Mononuclear cell (primary cell): ENCODE measurements around the gene TMED10. TPM values are rescaled to one million over a fixed set of nuclear protein-coding genes. Genes with fewer than 3 reads are reported as not detected.

ENCODE experiments used
- H3K27me3 ChIP-seq: 2 replicates; pipeline ENCODE4 v1.6.0; 2011; ENCODE audit warnings: low read length, control low read depth; ENCODE audit not compliant: insufficient read depth
- H3K4me1 ChIP-seq: 2 replicates; pipeline ENCODE4 v1.5.1; 2011; ENCODE audit warnings: mild to moderate bottlenecking, low read length, control low read depth; ENCODE audit not compliant: insufficient read depth
- H3K4me3 ChIP-seq: 2 replicates; pipeline ENCODE4 v1.5.1; 2011; ENCODE audit warnings: mild to moderate bottlenecking, low read length, moderate library complexity
- H3K9me3 ChIP-seq: 2 replicates; pipeline ENCODE4 v1.5.1; 2011; ENCODE audit warnings: low read depth, mild to moderate bottlenecking, control low read depth, low read length
- total RNA-seq: library from RNA; depleted of rRNA; stranded (reverse); fragments of >200 nt; gene quantifications from one replicate; pipeline ENCODE4 v1.2.3, GENCODE V29; 2012

Gene TMED10
- total RNA-seq, 1 donor: 180 TPM

GRCh38 chr14:75202657-75203056, 26.2 kb upstream of the TMED10 start:
- Histone ChIP-seq H3K9me3 (no peaks in the 10 kb centered on the region), H3K27me3 (no peaks in the 10 kb centered on the region), H3K4me3 (no peak overlapping the region), H3K4me1 (peaks cover 30% of the 10 kb centered on the region)

GRCh38 chr14:75201087-75201486, 24.7 kb upstream of the TMED10 start:
- Histone ChIP-seq H3K9me3 (no peaks in the 10 kb centered on the region), H3K4me1 (peaks cover 36% of the 10 kb centered on the region), H3K4me3 (no peak overlapping the region), H3K27me3 (no peaks in the 10 kb centered on the region)

GRCh38 chr14:75200451-75200850, 24.0 kb upstream of the TMED10 start:
- Histone ChIP-seq H3K4me1 (peaks cover 31% of the 10 kb centered on the region), H3K4me3 (no peak overlapping the region), H3K9me3 (no peaks in the 10 kb centered on the region), H3K27me3 (no peaks in the 10 kb centered on the region)

GRCh38 chr14:75198291-75198933, 22.0 kb upstream of the TMED10 start:
- no peaks in the 10 kb centered on the region for H3K27me3 ChIP-seq

GRCh38 chr14:75197338-75197737, 20.9 kb upstream of the TMED10 start:
- no peaks in the 10 kb centered on the region for H3K27me3 ChIP-seq
- H3K9me3 ChIP-seq: no peaks in the 10 kb centered on the region
- H3K4me3 ChIP-seq: no peak overlapping the region
- peaks cover 25% of the 10 kb centered on the region for H3K4me1 ChIP-seq

More at GRCh38 chr14:75198291-75198933, 22.0 kb upstream of the TMED10 start:
- H3K4me1 ChIP-seq: peaks cover 25% of the 10 kb centered on the region
- no peak overlapping the region for H3K4me3 ChIP-seq
- H3K9me3 ChIP-seq: no peaks in the 10 kb centered on the region

GRCh38 chr14:75196468-75196867, 20.1 kb upstream of the TMED10 start:
- peaks cover 25% of the 10 kb centered on the region for H3K4me1 ChIP-seq
- no peak overlapping the region for H3K4me3 ChIP-seq
- H3K27me3 ChIP-seq: no peaks in the 10 kb centered on the region
- no peaks in the 10 kb centered on the region for H3K9me3 ChIP-seq

GRCh38 chr14:75196064-75196463, 19.7 kb upstream of the TMED10 start:
- no peaks in the 10 kb centered on the region for H3K27me3 ChIP-seq
- no peaks in the 10 kb centered on the region for H3K9me3 ChIP-seq
- peaks cover 25% of the 10 kb centered on the region for H3K4me1 ChIP-seq
- H3K4me3 ChIP-seq: no peak overlapping the region

GRCh38 chr14:75191100-75191499, 14.7 kb upstream of the TMED10 start:
- Histone ChIP-seq H3K27me3 (no peaks in the 10 kb centered on the region), H3K4me3 (no peak overlapping the region), H3K4me1 (peaks cover 40% of the 10 kb centered on the region), H3K9me3 (no peaks in the 10 kb centered on the region)

GRCh38 chr14:75190023-75190422, 13.6 kb upstream of the TMED10 start:
- no peaks in the 10 kb centered on the region for H3K27me3 ChIP-seq
- no peak overlapping the region for H3K4me3 ChIP-seq
- H3K4me1 ChIP-seq: peaks cover 45% of the 10 kb centered on the region
- no peaks in the 10 kb centered on the region for H3K9me3 ChIP-seq

GRCh38 chr14:75188520-75189268, 12.3 kb upstream of the TMED10 start:
- no peak overlapping the region for H3K4me3 ChIP-seq
- H3K4me1 ChIP-seq: peaks cover 57% of the 10 kb centered on the region
- H3K9me3 ChIP-seq: no peaks in the 10 kb centered on the region
- H3K27me3 ChIP-seq: no peaks in the 10 kb centered on the region

- Histone ChIP-seq H3K27me3 (no peaks in the 10 kb centered on the region), H3K4me3 (no peak overlapping the region), H3K4me1 (peaks cover 63% of the 10 kb centered on the region), H3K9me3 (no peaks in the 10 kb centered on the region)
Measured at GRCh38 chr14:75188086-75188485, 11.7 kb upstream of the TMED10 start.

GRCh38 chr14:75186953-75187352, 10.5 kb upstream of the TMED10 start:
- Histone ChIP-seq H3K4me3 (no peak overlapping the region), H3K4me1 (peaks cover 74% of the 10 kb centered on the region), H3K27me3 (no peaks in the 10 kb centered on the region), H3K9me3 (no peaks in the 10 kb centered on the region)

GRCh38 chr14:75185251-75186040, 9.0 kb upstream of the TMED10 start:
- Histone ChIP-seq H3K27me3 (no peaks in the 10 kb centered on the region), H3K9me3 (no peaks in the 10 kb centered on the region), H3K4me1 (peaks cover 89% of the 10 kb centered on the region), H3K4me3 (no peak overlapping the region)

GRCh38 chr14:75184492-75184891, 8.1 kb upstream of the TMED10 start:
- Histone ChIP-seq H3K9me3 (no peaks in the 10 kb centered on the region), H3K27me3 (no peaks in the 10 kb centered on the region), H3K4me1 (peaks cover 82% of the 10 kb centered on the region), H3K4me3 (no peak overlapping the region)

- Histone ChIP-seq H3K27me3 (no peaks in the 10 kb centered on the region), H3K4me3 (no peak overlapping the region), H3K9me3 (no peaks in the 10 kb centered on the region), H3K4me1 (peaks cover 78% of the 10 kb centered on the region)
Measured at GRCh38 chr14:75184039-75184438, 7.6 kb upstream of the TMED10 start.
